Measurements from ENCODE around the gene ESRRA.

DNA sequence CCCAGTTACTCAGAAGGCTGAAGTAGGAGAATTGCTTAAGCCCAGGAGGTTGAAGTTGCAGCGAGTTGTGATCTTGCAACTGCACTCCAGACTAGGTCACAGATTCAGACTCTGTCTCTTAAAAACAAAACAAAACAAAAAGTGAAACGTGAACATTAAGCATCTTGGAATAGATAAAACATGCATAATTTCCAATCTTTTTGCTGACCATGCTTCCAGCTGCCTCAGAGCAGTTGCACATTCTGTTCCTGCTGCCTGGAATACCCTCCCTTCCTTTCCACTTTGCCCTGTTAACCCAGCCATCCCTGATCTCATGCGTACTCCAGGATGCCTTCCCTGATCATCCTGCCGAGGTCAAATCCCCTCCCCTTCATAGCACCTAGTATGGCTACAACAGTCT, 34.0 kb downstream of the ESRRA start:
- TF ChIP-seq, protein P1, sequence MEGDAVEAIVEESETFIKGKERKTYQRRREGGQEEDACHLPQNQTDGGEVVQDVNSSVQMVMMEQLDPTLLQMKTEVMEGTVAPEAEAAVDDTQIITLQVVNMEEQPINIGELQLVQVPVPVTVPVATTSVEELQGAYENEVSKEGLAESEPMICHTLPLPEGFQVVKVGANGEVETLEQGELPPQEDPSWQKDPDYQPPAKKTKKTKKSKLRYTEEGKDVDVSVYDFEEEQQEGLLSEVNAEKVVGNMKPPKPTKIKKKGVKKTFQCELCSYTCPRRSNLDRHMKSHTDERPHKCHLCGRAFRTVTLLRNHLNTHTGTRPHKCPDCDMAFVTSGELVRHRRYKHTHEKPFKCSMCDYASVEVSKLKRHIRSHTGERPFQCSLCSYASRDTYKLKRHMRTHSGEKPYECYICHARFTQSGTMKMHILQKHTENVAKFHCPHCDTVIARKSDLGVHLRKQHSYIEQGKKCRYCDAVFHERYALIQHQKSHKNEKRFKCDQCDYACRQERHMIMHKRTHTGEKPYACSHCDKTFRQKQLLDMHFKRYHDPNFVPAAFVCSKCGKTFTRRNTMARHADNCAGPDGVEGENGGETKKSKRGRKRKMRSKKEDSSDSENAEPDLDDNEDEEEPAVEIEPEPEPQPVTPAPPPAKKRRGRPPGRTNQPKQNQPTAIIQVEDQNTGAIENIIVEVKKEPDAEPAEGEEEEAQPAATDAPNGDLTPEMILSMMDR (IDR thresholded peaks at IDR 0.05): no peak
- no peak for TF ChIP-seq POLR2A (IDR thresholded peaks at IDR 0.05)

All from Peyer's patch (tissue), 4 donors.